Activated CD4-positive, alpha-beta T cell treated with anti-CD3 and anti-CD28 coated beads for 24 hours (primary cell): Measurements from ENCODE around the gene LIMS2.

Source experiments
- DNase-seq, 2 donors: peaks; one replicate each; pipeline ENCODE4 v3.0.0-alpha.2; 2020; ENCODE audit warnings: low read depth in 2 of 2

LIMS2 gene

GRCh38 chr2:127623388-127624319 is 51.7 kb downstream of the LIMS2 start:
- DNase-seq = no peak

GRCh38 chr2:127622561-127623387 is 52.6 kb downstream of the LIMS2 start:
- no peak for DNase-seq

- DNase-seq = no peak
Measured at GRCh38 chr2:127621981-127622431, 53.3 kb downstream of the LIMS2 start.

- no peak for DNase-seq
Measured at GRCh38 chr2:127620866-127621265, 54.5 kb downstream of the LIMS2 start.

GRCh38 chr2:127619877-127620705 is 55.2 kb downstream of the LIMS2 start:
- DNase-seq = no peak

- no peak for DNase-seq
Measured at GRCh38 chr2:127619203-127619590, 56.1 kb downstream of the LIMS2 start.

GRCh38 chr2:127618551-127619202 is 56.7 kb downstream of the LIMS2 start:
- no peak for DNase-seq

GRCh38 chr2:127615511-127616166 is 59.7 kb downstream of the LIMS2 start:
- DNase-seq = no peak

GRCh38 chr2:127614731-127615130 is 60.6 kb downstream of the LIMS2 start:
- no peak for DNase-seq

- no peak for DNase-seq
Measured at GRCh38 chr2:127614246-127614645, 61.1 kb downstream of the LIMS2 start.

- DNase-seq = no peak
Measured at GRCh38 chr2:127612111-127612822, 63.1 kb downstream of the LIMS2 start.

GRCh38 chr2:127611076-127611925 is 64.0 kb downstream of the LIMS2 start:
- DNase-seq = no peak

GRCh38 chr2:127610561-127610960 is 64.8 kb downstream of the LIMS2 start:
- DNase-seq = no peak

- no peak for DNase-seq
Measured at GRCh38 chr2:127609818-127610217, 65.5 kb downstream of the LIMS2 start.

- DNase-seq = no peak
Measured at GRCh38 chr2:127609031-127609751, 66.1 kb downstream of the LIMS2 start.

- DNase-seq = no peak
Measured at GRCh38 chr2:127608061-127609030, 67.0 kb downstream of the LIMS2 start.

GRCh38 chr2:127607399-127607908 is 67.9 kb downstream of the LIMS2 start:
- DNase-seq = no peak
